K562 (cell line): ENCODE results near the gene RBFOX2. TPM values are rescaled to one million over a fixed set of nuclear protein-coding genes. Genes with fewer than 3 reads are reported as not detected.

Experiments used
- ATAC-seq: fragments of 200-7000 bp; cut with Tn5 transposase; 3 replicates; pipeline ENCODE4 v1.9.1; 2020; ENCODE audit warnings: moderate library complexity
- BruUV-seq: library from RNA; stranded (reverse); fragments of 400-500 nt; replicated peaks from 2 replicates; lab custom pipeline; 2021; lab: Mats Ljungman, UMichigan
- CTCF ChIA-PET: fragments of 300-600 bp; formaldehyde crosslinking; extraction: SDS; loops from one replicate; lab custom pipeline; 2021; ENCODE audit warnings: low intra/inter-chr PET ratio; lab: Yijun Ruan, JAX
- POLR2A ChIA-PET: fragments of 300-600, 350-650 bp; sonication (Branson Sonifier 250); formaldehyde crosslinking; extraction: SDS; loops from one replicate; lab custom pipeline; 2021; ENCODE audit warnings: antibody characterized with exemption, inconsistent platforms; lab: Yijun Ruan, JAX
- DNase-seq, 4 experiments: peaks; one replicate each; pipeline versions ENCODE4 v3.0.0 to v3.0.0-alpha.2; 2011 to 2018; ENCODE audit warnings: low spot score in 3 of 4, mixed read lengths in 3 of 4; ENCODE audit errors: extremely low read depth in 1 of 4
- FAIRE-seq: peaks from 2 replicates; lab custom pipeline; 2011; peaks lifted over from hg19 to GRCh38; lab: Jason Lieb, UNC
- H2AFZ ChIP-seq: 2 replicates; pipeline ENCODE4 v1.6.0; 2011; ENCODE audit warnings: low read depth, low read length, control low read depth, inconsistent platforms
- H3K27ac ChIP-seq: fragments of 200-600 bp; 3 replicates; pipeline ENCODE4 v1.8.0; 2011; ENCODE audit warnings: low read depth, mild to moderate bottlenecking, control low read depth, inconsistent platforms, low read length, moderate library complexity, mixed read lengths; ENCODE audit errors: extremely low read depth
- H3K27me3 ChIP-seq, 2 experiments: fragments of 300-600 bp in 1 of 2; 2 replicates in 1 of 2; 3 replicates in 1 of 2; pipeline versions ENCODE4 v1.6.0 to v1.8.0; 2011; ENCODE audit warnings: inconsistent platforms in 2 of 2, low read length in 2 of 2, mild to moderate bottlenecking in 1 of 2, mixed read lengths in 1 of 2, moderate library complexity in 1 of 2; ENCODE audit not compliant: control insufficient read depth in 2 of 2, insufficient read depth in 2 of 2
- H3K36me3 ChIP-seq: fragments of 300-600 bp; 3 replicates; pipeline ENCODE4 v1.8.0; 2011; ENCODE audit warnings: mild to moderate bottlenecking, low read length, inconsistent platforms; ENCODE audit not compliant: control insufficient read depth, insufficient read depth
- H3K4me1 ChIP-seq, 2 experiments: fragments of 200-600 bp in 1 of 2; replicated peaks in 1 of 2; 2 replicates in 1 of 2; 3 replicates in 1 of 2; pipeline versions ENCODE4 v1.5.1 to v1.8.0; 2011; ENCODE audit warnings: inconsistent platforms in 2 of 2, low read length in 2 of 2, mild to moderate bottlenecking in 1 of 2, mixed read lengths in 1 of 2, moderate library complexity in 1 of 2; ENCODE audit not compliant: control insufficient read depth in 2 of 2, insufficient read depth in 2 of 2
- H3K4me2 ChIP-seq: 2 replicates; pipeline ENCODE4 v1.6.1; 2011; ENCODE audit warnings: low read length, control low read depth, inconsistent platforms, mixed read lengths; ENCODE audit not compliant: insufficient read depth
- H3K4me3 ChIP-seq: fragments of 200-600 bp; sonication (generic), shearing (Covaris generic); 2 replicates; pipeline ENCODE4 v1.5.1; 2016; ENCODE audit warnings: control low read depth, inconsistent platforms
- H3K79me2 ChIP-seq: fragments of 200-600 bp; 3 replicates; pipeline ENCODE4 v1.8.0; 2011; ENCODE audit warnings: low read length, inconsistent platforms; ENCODE audit not compliant: control insufficient read depth, insufficient read depth
- H3K9ac ChIP-seq, 2 experiments: 2 replicates each; pipeline versions ENCODE4 v1.6.0 to v1.6.1; 2011; ENCODE audit warnings: low read depth in 2 of 2, low read length in 2 of 2, control low read depth in 1 of 2, inconsistent platforms in 1 of 2, mild to moderate bottlenecking in 1 of 2, mixed read lengths in 1 of 2; ENCODE audit not compliant: insufficient read depth in 1 of 2
- H3K9me1 ChIP-seq: one replicate; pipeline ENCODE4 v1.6.0; 2011; ENCODE audit warnings: inconsistent platforms, mild to moderate bottlenecking, low read length, moderate library complexity; ENCODE audit not compliant: control insufficient read depth, insufficient read depth
- H3K9me3 ChIP-seq: replicated peaks from 2 replicates; pipeline ENCODE4 v1.5.1; 2011; ENCODE audit warnings: low read depth, low read length, inconsistent platforms; ENCODE audit not compliant: control insufficient read depth, insufficient read depth
- H4K20me1 ChIP-seq: replicated peaks from 2 replicates; pipeline ENCODE4 v1.6.1; 2011; ENCODE audit warnings: low read length, inconsistent platforms, mixed read lengths; ENCODE audit not compliant: control insufficient read depth, insufficient read depth
- MAFF ChIP-seq: IDR thresholded peaks from 2 replicates; pipeline ENCODE4 v1.6.1; 2012; ENCODE audit warnings: low read length, improper control_type of control experiment
- MIER1 ChIP-seq: fragments of 450-650 bp; IDR thresholded peaks from 2 replicates; pipeline ENCODE4 v1.6.1; 2016; ENCODE audit warnings: antibody characterized with exemption, mild to moderate bottlenecking, low read depth
- RUNX1 ChIP-seq: sonication (generic); IDR thresholded peaks from 2 replicates; pipeline ENCODE4 v1.6.1; 2016; ENCODE audit warnings: antibody characterized with exemption, low read depth
- THRAP3 ChIP-seq: fragments of 450-650 bp; IDR thresholded peaks from 2 replicates; pipeline ENCODE4 v1.6.1; 2016; ENCODE audit warnings: mild to moderate bottlenecking, inconsistent platforms, borderline replicate concordance
- ZNF75A ChIP-seq: fragments of 450-650 bp; formaldehyde crosslinking; IDR thresholded peaks from 2 replicates; pipeline ENCODE4 v1.4.0; 2020; ENCODE audit warnings: mild to moderate bottlenecking
- WGBS: fragments of 100-300 bp; shearing (Covaris generic); methylation state at CpG from one replicate; pipeline ENCODE4 v1.1.6; 2016; ENCODE audit warnings: low coverage, mixed read lengths; ENCODE audit not compliant: insufficient coverage; ENCODE audit errors: missing lambda C conversion rate; 5-methylcytosine and 5-hydroxymethylcytosine counted together
- in situ Hi-C: fragments of 300-500 bp; cut with MboI; formaldehyde crosslinking; loops from 4 replicates; pipeline ENCODE4 v1.15.0; 2018; ENCODE audit warnings: inconsistent platforms, mixed read lengths
- intact Hi-C: fragments of 100-400 bp; cut with micrococcal nuclease; formaldehyde crosslinking; loops from 2 replicates; pipeline ENCODE4 v1.14.2; 2022
- polyA plus RNA-seq, 8 experiments: library from polyadenylated mRNA; depleted of rRNA in 4 of 8; stranded (reverse) in 5 of 8; unstranded in 3 of 8; fragments of >200 nt; fragmentation: Nextera tagmentation in 2 of 8; fragmentation: Illumina TruSeq in 1 of 8; extraction: Ambion mirVana in 2 of 8; extraction: Trizol in 1 of 8; gene quantifications; 2 replicates each; pipeline versions ENCODE4 v1.2.1 to v1.2.3, GENCODE V29; 2011 to 2014; ENCODE audit warnings: inconsistent platforms in 1 of 8, missing spikeins in 1 of 8
- total RNA-seq, 7 experiments: library from RNA; depleted of rRNA in 6 of 7; stranded (reverse); fragments of >200 nt in 6 of 7; fragmentation: Illumina TruSeq in 2 of 7; extraction: Trizol in 2 of 7; gene quantifications; 2 replicates each; pipeline versions ENCODE4 v1.2.1 to v1.2.3, GENCODE V29; 2011 to 2021; ENCODE audit warnings: low replicate concordance in 1 of 7
- TF ChIP-seq, protein P1 (sequence below), 3 experiments: fragments of 200-800 bp in 1 of 3; sonication (Bioruptor generic) in 1 of 3; sonication (generic) in 1 of 3; formaldehyde crosslinking in 1 of 3; IDR thresholded peaks; 2 replicates each; pipeline versions ENCODE4 v1.6.1 to v1.8.0; 2016 to 2022; ENCODE audit warnings: mild to moderate bottlenecking in 2 of 3, missing compliant biosample characterization in 2 of 3, missing genetic modification characterization in 2 of 3, missing genetic modification reagents in 1 of 3

RBFOX2 gene
- total and polyA plus RNA-seq, 9 of the 15 experiments (the other 6 are each of a cell fraction or from before 2014, with no cell fraction given), result 5.8 to 24.8 (median 14.2) TPM

DNA sequence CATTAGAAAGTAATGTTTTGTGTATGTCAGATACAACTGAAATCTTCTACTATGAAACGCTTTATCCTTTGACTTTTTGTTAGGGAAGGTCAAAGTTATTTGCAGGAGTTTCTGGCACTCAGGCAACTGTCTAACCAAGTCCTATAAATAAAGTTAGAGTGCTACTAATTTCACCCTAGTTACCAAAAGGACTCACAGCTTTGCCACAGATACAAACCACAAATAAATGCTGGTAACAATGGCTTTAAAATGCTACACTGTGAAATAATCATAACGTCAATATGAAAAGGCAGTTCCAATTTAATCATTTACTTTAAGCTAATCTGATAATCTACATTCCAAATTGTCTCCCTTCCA is 124.3 kb downstream of the RBFOX2 start:
- H3K79me2 ChIP-seq, result no peaks in the 10 kb centered on the region; the same call in 1 of the 3 replicates
- H3K36me3 ChIP-seq, result no peaks in the 10 kb centered on the region
- intact Hi-C loops, result no loop called here
- no peaks in the 10 kb centered on the region for H3K9me3 ChIP-seq
- peaks cover 0 to 13% of the 10 kb centered on the region in 2 experiments; a peak in 3 of 5 replicates for H3K4me1 ChIP-seq
- 16% methylated on average over 2 of the region's 2 CpGs for WGBS
- ATAC-seq (no peak), FAIRE-seq (no peak), DNase-seq (no peak)
- TF ChIP-seq MAFF (no peak), RUNX1 (no peak), THRAP3 (no peak), MIER1 (no peak), ZNF75A (CRISPR knock-in tag) (no peak)
- TF ChIP-seq, protein P1, sequence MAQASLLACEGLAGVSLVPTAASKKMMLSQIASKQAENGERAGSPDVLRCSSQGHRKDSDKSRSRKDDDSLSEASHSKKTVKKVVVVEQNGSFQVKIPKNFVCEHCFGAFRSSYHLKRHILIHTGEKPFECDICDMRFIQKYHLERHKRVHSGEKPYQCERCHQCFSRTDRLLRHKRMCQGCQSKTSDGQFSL (CRISPR knock-in tag; IDR thresholded peaks at IDR 0.05), result no peak
- TF ChIP-seq, protein P1 (tag; IDR thresholded peaks at IDR 0.05), result no peak
- H4K20me1 ChIP-seq, result peaks cover 5% of the 10 kb centered on the region; the same call in 1 of the 2 replicates
- H3K27me3 ChIP-seq, result no peaks in the 10 kb centered on the region
- POLR2A ChIA-PET, result no interaction called here
- no peak overlapping the region for H3K9ac ChIP-seq
- H3K9me1 ChIP-seq, result no peaks in the 10 kb centered on the region
- in situ Hi-C loops, result no loop called here
- BruUV-seq, result no TSS peak
- H3K4me3 ChIP-seq, result no peak overlapping the region
- CTCF ChIA-PET, result no interaction called here
- no peak overlapping the region for H3K27ac ChIP-seq
- H3K4me2 ChIP-seq, result no peak overlapping the region
- H2AFZ ChIP-seq, result no peak overlapping the region
